Left kidney (tissue), 2 donors: ENCODE measurements around the gene CLRN3. TPM values are rescaled to one million over a fixed set of nuclear protein-coding genes. Genes with fewer than 3 reads are reported as not detected.
A peak's percentile ranks its signal among the peaks of the same experiment; 100 is the strongest.

Experiments used
- DNase-seq: peaks from one replicate; pipeline ENCODE4 v3.0.0-alpha.2; 2013
- polyA plus RNA-seq: library from polyadenylated mRNA; unstranded; fragments of 120-200 nt; gene quantifications from one replicate; pipeline ENCODE4 v1.2.1, GENCODE V29; 2013; ENCODE audit not compliant: insufficient read length

Gene CLRN3
- polyA plus RNA-seq, 1 donor: 22.5 TPM

DNA sequence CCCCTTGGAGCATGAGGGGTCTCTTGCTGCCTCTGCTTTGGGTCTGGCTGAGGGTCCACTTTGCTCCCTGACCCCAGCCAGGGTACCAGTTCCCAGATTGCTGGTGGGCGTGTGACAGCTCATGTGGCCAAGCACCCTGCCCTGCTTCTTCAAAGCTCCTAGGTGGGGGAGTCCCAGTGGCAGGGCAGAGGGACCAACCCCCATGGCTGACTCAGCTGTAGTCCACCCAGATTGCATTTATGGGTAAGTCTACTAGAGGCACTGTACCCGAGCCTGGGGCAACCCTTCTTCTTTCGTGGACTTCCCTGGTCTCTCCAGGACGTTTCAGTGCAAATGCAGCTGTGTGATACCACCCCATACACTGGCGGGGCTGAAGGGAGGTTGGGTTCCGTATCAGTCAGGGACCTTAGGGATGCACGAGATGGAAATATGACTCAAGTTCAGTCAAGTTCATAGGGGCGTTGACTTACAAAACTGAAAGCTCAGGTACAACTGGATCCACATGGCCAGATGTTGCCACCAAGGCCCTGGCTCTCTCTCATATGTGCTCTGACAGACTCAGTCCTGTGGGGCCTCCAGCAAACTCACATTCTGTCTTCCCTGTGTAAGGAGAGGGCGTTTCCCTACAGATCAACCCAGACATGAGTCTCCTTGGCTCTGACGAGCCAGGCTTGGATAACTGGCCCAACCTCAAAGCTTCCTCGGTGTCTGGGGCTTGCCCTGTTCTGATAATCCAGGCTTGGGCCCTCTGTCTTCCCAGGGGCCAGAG is 27.7 kb upstream of the CLRN3 start:
- no peak for DNase-seq

DNA sequence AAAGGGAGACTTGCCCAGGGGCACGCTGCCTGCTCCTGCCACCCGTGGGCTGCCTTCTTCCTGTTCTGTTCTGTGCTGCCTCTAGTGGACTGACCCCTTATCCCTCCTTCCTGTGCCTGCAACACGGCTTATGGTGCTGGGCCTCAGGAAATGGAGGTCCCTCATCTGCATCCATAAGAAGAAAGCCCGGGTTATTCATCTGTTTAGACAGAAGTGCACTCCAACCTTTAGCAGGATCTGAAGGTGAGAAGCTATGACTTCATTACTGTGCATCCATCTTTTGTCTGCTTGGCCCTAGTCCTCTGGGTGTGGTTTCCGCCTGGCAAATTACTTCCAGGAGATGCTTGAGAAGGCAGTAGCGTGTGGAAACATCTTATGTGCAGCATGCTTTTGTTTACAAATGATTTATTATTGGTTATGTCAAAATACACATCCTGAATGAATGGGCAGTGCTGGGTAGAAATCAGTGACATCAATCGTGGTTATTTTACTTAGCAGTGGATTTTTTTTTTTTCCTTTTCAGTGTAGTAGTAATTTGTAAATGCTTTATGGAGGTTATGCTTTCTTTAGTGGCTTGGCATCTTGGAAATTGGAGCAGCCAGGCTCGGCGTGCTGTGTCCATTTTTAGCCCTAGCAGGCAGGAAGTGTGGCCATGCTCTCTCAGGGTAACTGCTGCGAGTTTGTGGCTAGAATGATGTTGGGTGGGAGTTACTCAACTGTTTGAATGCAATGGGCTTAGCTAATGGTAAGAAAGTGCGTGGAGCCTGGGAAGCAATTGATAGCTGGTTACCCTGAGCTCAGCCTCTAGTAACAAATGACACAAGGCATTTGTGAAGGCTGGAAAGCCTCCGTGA is 26.9 kb upstream of the CLRN3 start:
- no peak for DNase-seq

DNA sequence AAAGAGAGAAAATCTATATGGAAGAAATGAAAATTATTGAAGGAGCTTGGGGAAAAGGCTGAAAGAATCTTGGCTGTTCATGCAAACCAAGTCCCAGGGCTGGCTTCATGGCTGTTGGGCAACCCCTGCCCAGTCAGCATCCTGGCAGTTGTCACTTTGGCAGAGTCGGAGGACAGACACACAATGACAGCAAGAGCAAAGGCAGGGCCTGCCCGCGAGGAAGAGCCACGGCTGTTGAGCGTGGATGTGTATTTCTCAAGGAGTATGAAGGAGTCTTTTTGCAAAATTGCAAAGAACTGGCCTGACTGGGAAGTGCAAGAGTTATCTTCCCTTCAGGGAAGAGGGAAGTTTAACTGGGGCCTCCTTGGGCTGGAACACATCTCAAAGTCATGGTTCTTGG is 25.8 kb upstream of the CLRN3 start:
- DNase-seq: no peak

DNA sequence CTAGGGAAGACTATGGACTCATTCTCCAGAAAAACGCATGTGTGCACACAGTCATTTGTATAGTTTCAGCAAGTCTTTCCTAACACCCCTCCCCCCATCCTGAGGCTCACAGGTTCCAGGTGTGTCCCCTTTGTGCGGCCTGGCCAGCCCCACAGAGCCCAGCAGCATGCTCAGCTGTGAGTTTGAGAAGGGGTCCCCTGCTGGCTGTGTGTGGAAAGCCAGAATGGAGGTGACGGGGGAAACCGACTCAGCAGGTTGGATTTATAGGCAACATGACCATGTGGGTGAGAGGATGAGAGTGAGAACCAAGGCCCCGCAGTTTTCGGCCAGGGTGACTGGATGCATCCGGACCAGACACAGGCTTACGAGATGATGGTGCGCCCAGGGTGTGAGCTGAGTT is 24.1 kb upstream of the CLRN3 start:
- DNase-seq: no peak

DNA sequence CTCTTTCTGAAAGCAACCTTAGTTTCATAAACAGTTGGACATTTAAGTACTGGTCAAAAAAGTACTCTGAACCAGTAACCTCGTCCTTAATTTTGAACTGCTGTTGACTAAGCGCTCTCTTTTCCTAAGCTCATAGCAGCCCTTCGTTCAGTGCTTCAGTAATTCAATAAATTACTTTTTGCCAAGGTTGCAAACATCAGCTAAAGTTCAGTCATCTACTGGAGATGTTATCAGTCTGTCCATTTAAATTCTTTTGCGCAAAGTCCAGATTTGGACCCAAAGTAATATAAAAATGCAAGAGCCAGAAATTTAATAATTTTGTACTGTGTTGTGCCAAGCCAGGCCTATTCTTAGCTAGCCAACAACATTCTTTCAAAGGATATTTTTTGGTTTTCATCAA is 22.6 kb upstream of the CLRN3 start:
- DNase-seq: no peak

DNA sequence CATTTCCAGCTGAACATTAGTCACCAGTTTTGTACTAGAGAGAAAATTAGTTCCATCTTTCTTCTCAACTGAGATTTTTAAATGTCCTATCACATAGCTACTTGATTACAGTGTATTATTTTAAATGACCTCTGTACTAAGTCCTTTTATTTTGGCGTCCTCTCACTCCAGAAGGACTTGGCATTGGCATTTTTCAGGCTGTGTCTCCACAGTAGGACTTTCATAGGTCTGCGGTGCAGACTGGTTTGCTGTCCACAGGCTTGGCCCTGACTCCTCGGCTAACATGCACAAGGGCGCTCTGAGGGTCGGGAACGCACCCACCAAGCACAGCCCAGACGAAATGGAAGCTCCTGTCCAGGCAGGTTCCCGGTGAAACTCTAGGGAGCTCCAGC is 20.6 kb upstream of the CLRN3 start:
- no peak for DNase-seq

DNA sequence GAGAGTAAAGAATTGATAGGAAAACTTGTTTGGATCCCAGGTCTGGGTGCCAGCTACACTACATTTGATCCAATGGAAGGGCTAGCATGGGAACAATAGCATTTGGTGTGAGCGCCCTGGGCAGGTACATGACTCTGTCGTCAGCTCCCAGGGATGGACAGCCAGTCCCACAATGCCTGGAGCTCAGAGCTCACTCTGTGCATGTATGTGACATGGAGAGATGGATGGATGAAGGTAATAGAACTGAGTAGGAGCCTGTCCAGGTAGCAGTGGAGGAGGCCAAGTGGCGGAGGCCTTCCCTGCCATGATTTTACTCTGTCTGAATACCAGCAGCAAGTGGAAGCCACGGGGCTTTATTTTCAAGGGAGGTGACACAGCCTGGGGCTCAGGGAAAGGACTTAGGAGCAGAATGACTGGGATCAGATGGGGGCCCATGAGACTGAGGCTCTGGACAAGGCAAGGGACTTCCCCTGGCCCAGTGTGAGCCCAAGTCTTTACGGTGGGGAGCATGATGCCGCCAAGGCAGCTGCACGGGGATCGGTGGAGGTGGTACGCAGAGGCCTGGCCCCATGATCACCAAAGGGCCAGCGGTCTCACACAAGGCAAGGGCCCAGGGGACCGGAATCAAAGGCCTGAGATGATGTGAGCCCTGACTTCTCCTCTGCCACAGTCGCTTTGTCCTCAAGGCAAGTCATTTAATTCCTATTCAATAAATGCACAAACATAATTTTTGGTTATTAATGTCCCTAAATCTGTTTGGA is 20.0 kb upstream of the CLRN3 start:
- DNase-seq: no peak

DNA sequence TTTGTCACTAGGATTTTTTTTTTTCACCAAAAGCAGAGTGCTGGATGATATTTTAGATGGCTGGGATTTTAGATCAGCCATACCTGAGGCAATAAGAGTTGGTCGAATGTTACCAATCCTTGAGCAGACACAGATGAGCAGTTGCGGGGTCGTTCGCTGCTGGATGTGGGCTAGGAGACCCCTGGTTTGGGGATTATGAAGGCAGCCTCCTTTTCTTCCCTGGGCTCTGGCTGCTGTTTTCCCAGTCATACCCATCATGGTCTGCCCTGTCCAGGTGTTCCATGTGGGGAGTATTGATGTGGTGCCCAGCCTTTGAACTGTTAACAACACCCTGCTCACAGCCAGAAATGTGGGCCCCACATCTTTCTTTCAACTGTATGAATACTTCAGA is 19.1 kb upstream of the CLRN3 start:
- DNase-seq: no peak

DNA sequence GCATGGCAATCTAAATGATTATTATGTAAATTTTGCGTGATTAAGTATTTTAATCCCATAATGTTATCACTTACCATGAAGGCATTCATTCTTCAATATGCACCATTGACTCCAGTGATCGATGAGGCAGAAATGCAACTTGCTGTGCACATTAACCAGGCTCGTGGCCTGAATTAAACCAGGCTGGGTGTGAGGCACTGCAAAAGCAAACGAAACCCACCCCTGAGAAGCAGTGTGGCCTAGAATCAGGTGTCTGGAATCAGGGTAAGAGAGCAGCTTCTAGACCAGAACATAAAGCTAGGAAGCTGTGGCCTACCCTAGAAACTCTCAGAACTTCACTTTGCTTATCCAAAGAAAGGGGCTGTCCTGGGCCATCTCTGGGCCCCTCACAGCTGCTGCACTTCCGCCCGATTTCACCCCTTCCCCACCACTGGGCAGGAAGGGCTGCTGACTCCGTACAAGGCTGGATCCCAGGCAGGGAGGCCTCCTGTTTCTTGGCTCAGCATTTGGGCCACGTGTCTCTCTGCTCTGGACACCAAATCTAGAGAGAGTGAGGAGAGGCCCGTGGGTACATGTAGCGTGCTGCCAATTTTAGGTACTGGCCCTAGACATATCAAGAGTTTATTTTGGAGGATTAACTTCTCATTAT is 18.6 kb upstream of the CLRN3 start:
- no peak for DNase-seq

DNA sequence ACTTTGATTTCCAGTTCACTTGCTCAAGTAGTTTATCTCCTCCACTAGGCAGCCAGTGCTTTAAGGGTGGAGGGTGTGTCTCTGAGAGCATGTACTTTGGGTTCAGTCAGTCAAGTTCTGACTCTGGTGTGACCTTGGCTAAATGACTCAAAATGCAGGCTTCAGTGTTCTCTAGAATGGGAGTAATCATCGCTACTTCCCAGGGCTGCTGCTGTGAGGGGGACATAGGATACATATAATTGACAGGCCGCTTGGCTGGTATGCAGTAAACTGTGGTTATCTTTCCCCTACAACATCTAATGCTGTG is 17.7 kb upstream of the CLRN3 start:
- no peak for DNase-seq

DNA sequence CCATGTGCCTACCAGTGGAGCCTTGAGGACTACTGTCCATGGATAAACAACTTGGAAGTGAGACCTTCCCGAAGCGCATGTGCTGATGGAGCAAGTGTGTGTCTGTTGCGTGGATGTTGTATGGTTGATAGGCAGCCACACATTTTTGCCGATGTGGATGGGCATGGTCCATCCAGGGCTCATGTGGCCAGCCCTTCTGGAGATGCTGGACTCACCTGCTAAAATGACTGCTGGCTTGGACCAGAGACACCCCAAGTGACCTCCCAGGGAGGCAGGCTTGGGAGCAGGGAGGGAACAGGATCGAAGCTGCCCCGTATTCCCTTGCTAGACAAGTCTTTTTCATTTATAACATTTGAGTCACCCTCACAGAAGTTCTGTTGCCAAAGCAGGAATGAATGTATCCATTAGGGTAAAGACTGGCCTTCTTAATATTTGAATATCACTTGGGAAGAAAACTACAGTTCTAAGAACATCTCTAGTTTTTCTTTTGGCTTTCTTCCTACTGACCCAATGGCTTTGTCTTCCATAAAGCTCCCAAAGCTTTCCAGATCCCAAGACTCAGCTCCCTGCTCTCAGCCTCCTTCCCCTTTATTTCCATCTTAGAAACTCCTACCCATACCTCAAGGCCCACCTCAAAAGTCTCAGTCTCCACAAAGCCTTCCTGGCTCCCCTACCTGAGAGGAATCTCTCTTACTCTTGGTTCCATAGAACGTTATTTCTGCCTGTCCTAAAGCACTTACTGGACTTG is 17.1 kb upstream of the CLRN3 start:
- no peak for DNase-seq

DNA sequence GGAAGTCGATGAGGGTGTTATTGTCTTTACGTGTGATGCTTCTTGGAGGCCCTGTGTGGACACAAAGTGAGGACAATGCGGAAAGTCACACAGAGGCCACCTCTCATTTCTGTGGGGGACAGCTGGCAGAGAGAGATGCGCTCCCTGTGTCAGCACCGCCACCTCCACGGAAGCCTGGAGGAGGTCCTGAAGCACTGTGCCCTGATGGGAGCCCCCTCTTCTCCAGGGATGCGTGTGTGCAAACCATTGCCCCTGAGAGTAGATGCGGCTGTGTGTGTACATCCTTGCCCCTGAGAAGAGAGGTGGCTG is 16.2 kb upstream of the CLRN3 start:
- no peak for DNase-seq

DNA sequence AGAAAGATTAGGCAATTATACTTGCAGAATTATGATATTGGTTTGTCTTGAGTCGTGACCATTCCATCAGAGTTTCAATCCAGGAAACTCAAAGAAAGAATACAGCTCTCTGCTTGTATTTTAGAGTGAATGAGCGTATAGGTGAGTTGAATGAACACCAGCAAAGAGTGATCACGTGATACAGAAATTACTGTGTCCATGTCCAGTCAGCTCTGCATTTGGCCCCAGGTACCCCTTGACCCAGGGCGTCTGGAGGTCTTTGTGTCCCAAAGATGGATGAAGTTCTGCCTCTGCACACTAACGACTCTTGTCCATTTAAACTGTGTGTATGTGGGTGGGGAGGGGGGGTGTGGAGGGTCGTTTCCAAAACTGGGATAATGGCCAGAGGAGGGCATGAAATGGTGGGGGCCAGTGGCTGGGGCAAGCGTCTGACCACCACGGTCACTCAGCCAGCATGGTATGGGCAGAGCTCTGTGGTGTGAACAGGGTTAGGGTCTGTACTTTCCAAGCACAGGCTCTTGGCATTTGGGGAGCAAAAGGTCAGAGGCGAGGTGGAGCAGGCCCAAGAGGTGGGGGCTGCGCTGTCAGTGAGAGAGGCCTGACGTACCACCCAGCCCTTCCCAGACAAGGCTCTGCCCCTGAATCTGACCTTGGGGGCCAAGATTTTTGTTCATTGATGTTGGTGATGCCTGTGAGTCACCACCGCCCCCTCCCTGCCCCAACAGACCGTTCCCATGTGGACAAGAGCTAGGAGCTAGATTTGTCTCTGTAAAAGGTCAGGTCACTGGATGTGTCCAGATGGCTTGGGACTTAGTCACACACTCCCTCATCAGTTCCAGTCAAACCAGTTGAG is 15.6 kb upstream of the CLRN3 start:
- DNase-seq: no peak

DNA sequence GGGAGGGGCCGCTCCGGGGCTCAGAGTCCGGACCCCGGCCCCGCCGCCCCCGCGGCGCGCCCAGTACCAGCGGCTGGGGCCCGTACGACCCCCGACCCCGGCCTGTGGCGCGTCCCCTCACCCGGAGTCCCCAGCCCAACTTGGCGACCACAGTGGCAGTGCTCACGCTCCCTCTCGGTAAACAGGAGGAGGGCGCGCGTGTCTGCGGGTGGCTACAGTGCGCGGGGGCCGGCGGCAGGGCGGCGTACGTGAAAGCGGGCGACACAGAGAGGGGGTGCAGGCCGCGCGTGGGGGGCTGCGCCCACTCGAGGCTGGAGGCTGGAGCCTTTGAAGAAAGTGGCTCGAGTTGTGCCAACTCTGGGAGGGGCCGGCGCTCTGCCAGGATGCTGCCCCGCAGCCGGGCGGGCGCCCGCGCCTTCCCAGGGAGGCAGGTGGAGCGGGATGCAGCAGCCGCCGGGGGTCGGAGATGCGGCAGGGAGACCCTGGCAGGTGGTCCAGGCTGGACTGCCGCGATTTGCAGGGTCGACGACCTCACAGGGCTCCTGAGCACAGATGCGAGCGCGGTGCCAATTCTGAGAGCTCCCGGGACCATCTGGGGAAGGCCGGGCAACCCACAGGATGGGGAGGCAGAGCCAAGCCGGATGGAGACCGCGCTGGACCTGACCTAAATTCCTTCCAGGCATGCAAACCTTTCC is 14.8 kb upstream of the CLRN3 start:
- no peak for DNase-seq

DNA sequence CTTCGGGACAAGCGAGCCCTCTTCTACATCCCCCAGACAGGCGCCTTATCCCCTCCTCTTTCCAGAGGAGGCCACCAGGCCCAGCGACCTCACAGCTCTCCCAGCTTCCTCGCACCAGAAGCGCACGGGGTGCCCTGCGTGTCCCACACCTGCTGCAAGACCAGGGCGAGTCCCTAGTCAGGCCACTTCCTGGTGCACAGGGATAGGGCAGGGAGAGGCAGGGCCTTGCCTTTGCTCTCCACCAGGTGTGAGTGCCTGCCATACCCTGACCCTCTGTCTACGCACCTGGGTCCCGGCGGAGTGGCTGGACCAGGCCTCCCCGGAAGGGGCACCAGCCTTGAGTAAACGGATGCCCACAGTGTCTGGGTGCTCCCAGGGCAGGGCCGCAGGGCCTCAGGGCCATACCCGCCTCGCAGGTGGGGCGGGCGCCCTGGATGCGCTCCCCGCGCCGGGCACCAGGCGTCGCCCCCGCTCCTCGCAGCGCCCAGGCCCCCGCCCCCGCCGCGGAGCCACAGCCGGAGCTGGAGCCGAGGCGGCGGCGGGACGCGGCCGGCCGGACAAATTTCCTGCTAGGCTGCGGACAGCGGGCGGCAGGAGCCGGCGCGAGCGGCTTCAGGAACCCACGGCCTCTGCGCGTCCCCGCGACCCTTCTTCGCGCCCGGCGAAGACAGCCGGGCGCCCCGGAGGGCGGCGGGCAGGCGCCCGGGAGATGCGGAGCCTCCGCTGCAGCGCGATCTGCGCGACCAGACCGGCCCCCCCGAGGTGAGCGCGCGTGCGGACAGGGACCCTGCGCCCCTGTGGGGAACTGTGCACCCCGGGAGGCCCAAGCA is 14.0 kb upstream of the CLRN3 start, which contains the start of gene PTPRE:
Gene PTPRE, plus strand, starts transcription at position 556 of the 830 bp plus-strand sequence. CDS start 133,779 bp downstream, outside the sequence.
- DNase-seq: peak; percentile 60

DNA sequence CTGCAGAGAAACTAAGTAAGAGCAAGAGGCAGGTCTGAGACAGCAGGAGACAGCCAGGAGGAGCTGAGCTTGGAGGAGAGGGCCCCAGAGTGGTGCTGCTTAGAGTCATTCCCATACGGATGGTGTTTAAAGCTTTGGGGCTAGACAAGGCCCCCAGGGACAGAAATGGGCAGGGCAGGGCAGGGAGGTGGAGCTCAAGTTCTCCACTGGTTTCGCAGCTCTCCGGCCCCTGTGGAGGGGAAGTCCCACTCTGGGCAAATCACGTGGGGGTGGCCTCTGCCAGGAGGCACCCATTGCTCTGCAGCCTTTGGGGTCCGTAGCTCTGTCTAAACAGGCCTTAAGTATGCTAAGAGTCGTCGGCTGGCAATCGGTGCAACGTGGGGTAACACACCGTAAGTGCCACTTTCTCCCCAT is 13.1 kb upstream of the CLRN3 start:
- DNase-seq: no peak

DNA sequence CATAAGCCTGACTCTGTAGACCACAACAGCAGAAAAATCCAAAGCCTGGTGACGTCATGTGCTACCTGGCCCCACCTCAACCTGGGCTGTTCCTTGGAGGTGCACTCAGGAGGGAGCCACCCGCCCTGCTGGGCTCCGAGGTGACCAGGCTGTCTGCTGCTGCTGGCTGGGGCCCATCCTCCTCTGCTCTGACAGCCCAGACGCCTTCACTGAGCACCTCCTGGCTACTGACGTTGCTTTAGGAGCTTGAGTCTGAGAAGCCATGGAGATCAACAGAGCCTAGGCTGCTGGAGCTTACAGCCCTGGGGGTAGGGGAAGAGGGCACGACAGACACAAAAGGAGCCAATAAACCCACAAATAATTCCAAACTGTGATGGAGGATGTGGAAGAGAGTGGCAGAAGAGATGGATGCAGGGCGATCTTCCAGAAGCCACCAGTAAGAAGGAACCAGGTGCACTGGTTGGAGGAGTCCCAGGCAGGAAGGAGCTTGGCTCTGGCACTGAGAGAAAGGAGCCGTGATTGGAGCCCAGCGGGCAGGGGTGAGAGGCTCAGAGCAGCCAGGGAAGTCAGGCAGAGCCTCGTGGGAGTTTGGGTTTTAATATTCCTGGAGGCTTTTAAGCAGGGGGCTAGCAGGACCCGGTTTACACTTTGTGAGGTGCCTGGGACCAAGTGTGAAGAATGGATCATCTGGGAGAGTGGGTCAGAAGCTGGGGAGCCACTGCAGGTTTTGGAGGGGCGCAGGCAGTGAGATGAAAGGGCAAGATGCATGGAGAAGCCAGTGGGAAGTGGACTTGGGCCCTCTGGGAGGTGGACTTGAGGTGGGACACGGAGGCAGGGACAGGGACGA is 12.5 kb upstream of the CLRN3 start:
- no peak for DNase-seq

DNA sequence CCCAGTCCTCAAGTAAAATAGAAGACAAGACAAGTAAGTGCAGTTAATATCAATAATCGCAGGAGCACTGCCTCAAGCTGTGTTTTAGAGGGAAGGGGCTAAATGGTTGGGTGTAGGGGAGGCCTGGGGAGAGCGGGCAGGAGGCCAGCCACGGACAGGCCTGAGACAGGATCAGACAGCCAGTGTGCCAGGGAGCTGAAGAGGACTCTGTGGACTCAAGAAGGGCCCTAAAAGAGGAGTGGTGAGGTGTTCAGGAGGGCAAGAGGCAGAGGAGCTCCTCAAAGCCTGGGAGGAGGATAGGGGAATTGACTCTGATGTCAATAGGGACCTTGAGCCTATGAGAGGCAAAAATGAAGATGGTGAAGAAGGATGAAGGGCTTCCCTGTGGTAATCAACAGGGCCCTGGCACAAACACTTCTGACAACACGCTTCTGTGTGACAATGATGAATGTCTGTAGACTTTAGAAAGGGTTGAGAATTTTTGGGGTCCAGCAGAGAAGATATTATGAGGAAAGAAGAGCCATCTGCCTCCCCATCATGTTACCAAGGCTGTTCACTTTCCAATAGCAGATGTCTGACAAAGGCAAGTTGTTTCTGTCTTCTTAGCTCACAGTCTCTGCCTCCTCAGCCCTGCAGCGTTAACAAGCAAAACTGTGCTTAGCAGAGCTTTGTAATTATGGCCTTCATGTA is 11.7 kb upstream of the CLRN3 start:
- no peak for DNase-seq
